Measurements from ENCODE around the gene ETNK2. TPM values are rescaled to one million over a fixed set of nuclear protein-coding genes. Genes with fewer than 3 reads are reported as not detected.

ETNK2 gene
- total and polyA plus RNA-seq, 2 of the 13 experiments (the other 11 are each of a cell fraction or from before 2014, with no cell fraction given): 15.5 to 42.8 TPM

- DNase-seq (ENCODE audit: low spot score) (no peak), FAIRE-seq (no peak), ATAC-seq (no peak)
- no peak overlapping the region for H3K4me2 ChIP-seq (ENCODE audit: low read depth, low read length)
- WGBS (ENCODE audit: low lambda C conversion rate): 100% methylated on average over 2 of the region's 3 CpGs
- CTCF ChIA-PET (ENCODE audit: low intra/inter-chr PET ratio, low total read pairs): no interaction called here
- H3K9ac ChIP-seq (ENCODE audit: insufficient read depth, low read depth, low read length): no peak overlapping the region
- POLR2A ChIA-PET: interaction anchor here (1.2 kb wide), 1 partner anchor 73 kb away, joined by 3 read pairs; the partner anchor contains the start of gene GOLT1A
- H3K4me3 ChIP-seq (replicated peaks in 1 of 3; ENCODE audit: insufficient read depth in 1 of 3, low read depth in 2 of 3, low read length in 3 of 3): no peak overlapping the region
- H4K20me1 ChIP-seq (ENCODE audit: insufficient read depth, low read length): no peaks in the 10 kb centered on the region
- no peak overlapping the region for H2AFZ ChIP-seq (ENCODE audit: low read length)
- H3K79me2 ChIP-seq (ENCODE audit: insufficient read depth, low read length): no peaks in the 10 kb centered on the region
- H3K9me3 ChIP-seq (ENCODE audit: low read length): no peaks in the 10 kb centered on the region
- intact Hi-C loops (cut with micrococcal nuclease; ENCODE audit: unreplicated experiment): loop anchor here (10.0 kb wide), 1 partner anchor 364 kb away; no protein-coding TSS in a partner anchor
- no peaks in the 10 kb centered on the region for H3K27me3 ChIP-seq (ENCODE audit: control insufficient read depth in 1 of 2, insufficient read depth in 2 of 2, low read length in 2 of 2)
- H3K27ac ChIP-seq (ENCODE audit: extremely low read length, insufficient read depth, low read length): no peak overlapping the region
- H3K36me3 ChIP-seq (replicated peaks in 1 of 2; ENCODE audit: control insufficient read depth in 1 of 2, insufficient read depth in 2 of 2, low read length in 2 of 2): peaks cover 4 to 6% of the 10 kb centered on the region in 2 experiments; a peak in 2 of 5 replicates
- peaks cover 47% of the 10 kb centered on the region for H3K4me1 ChIP-seq (ENCODE audit: insufficient read depth, low read length)
- no TSS peak for BruUV-seq (replicated peaks)
- in situ Hi-C loops (cut with HindIII; ENCODE audit: extremely low pct_ligation_motif_present, low pct_unique_long_range_greater_than_20kb): no loop called here
- TF ChIP-seq ZNF747 (CRISPR knock-in tag; IDR thresholded peaks at IDR 0.05; ENCODE audit: borderline replicate concordance) (no peak), SP5 (CRISPR knock-in tag; IDR thresholded peaks at IDR 0.05; ENCODE audit: borderline replicate concordance, low read depth) (no peak)
These were observed 10.7 kb downstream of the ETNK2 start for GRCh38 chr1:204141131-204141530.

GRCh38 chr1:204139952-204140351, 11.9 kb downstream of the ETNK2 start:
- ATAC-seq (no peak), FAIRE-seq (no peak), DNase-seq (ENCODE audit: low spot score) (no peak)
- Histone ChIP-seq H3K27ac (ENCODE audit: extremely low read length, insufficient read depth, low read length) (no peak overlapping the region), H3K4me1 (ENCODE audit: insufficient read depth, low read length) (peaks cover 36% of the 10 kb centered on the region), H3K27me3 (ENCODE audit: control insufficient read depth in 1 of 2, insufficient read depth in 2 of 2, low read length in 2 of 2) (no peaks in the 10 kb centered on the region), H3K4me3 (replicated peaks in 1 of 3; ENCODE audit: insufficient read depth in 1 of 3, low read depth in 2 of 3, low read length in 3 of 3) (no peak overlapping the region), H3K9me3 (ENCODE audit: low read length) (no peaks in the 10 kb centered on the region), H4K20me1 (ENCODE audit: insufficient read depth, low read length) (no peaks in the 10 kb centered on the region), H3K4me2 (ENCODE audit: low read depth, low read length) (no peak overlapping the region), H3K9ac (ENCODE audit: insufficient read depth, low read depth, low read length) (no peak overlapping the region), H3K36me3 (replicated peaks in 1 of 2; ENCODE audit: control insufficient read depth in 1 of 2, insufficient read depth in 2 of 2, low read length in 2 of 2) (peaks cover 4 to 6% of the 10 kb centered on the region in 2 experiments; a peak in 2 of 5 replicates), H2AFZ (ENCODE audit: low read length) (no peak overlapping the region), H3K79me2 (ENCODE audit: insufficient read depth, low read length) (no peaks in the 10 kb centered on the region)
- BruUV-seq (replicated peaks): no TSS peak
- CTCF ChIA-PET (ENCODE audit: low intra/inter-chr PET ratio, low total read pairs): no interaction called here
- in situ Hi-C loops (cut with HindIII; ENCODE audit: extremely low pct_ligation_motif_present, low pct_unique_long_range_greater_than_20kb) (no loop called here), intact Hi-C loops (cut with micrococcal nuclease; ENCODE audit: unreplicated experiment) (loop anchor here (10.0 kb wide), 1 partner anchor 365 kb away; no protein-coding TSS in a partner anchor)
- POLR2A ChIA-PET: no interaction called here
- 99% methylated on average over 6 of the region's 6 CpGs for WGBS (ENCODE audit: low lambda C conversion rate)
- no peak for TF ChIP-seq ZNF274 (CRISPR knock-in tag; IDR thresholded peaks at IDR 0.05)
